Measurements from ENCODE around the gene YKT6.

YKT6 gene

GRCh38 chr7:44218418-44219201 lies 17.8 kb downstream of the YKT6 start:
- H4K20me1 ChIP-seq = peaks cover 0 to 26% (median 7%) of the 10 kb centered on the region in 11 experiments; a peak in 12 of 22 replicates
- peaks cover under 1 to 14% (median 9%) of the 10 kb centered on the region in 11 experiments; a peak in 17 of 22 replicates for H3K36me3 ChIP-seq
- H3K27ac ChIP-seq = no peak overlapping the region
- peaks cover 0 to 10% (median 0%) of the 10 kb centered on the region in 10 experiments; a peak in 6 of 20 replicates for H3K4me1 ChIP-seq
- no peak overlapping the region for H3K4me2 ChIP-seq
- no peak for TF ChIP-seq Cebpa-rat (IDR thresholded peaks at IDR 0.05)
- no peak overlapping the region for H3K4me3 ChIP-seq
- no peak overlapping the region for H3K9ac ChIP-seq
- no peaks in the 10 kb centered on the region for H3K27me3 ChIP-seq
- no peaks in the 10 kb centered on the region for H3K9me3 ChIP-seq (replicated peaks in 1 of 11)

- Histone ChIP-seq H3K4me2 (no peak overlapping the region), H3K27me3 (no peaks in the 10 kb centered on the region), H3K4me1 (peaks cover 0 to under 1% (median 0%) of the 10 kb centered on the region in 10 experiments; a peak in 1 of 20 replicates), H3K4me3 (no peak overlapping the region), H3K9me3 (replicated peaks in 1 of 11) (no peaks in the 10 kb centered on the region), H3K36me3 (peaks cover 0 to 5% (median 3%) of the 10 kb centered on the region in 11 experiments; a peak in 9 of 22 replicates), H3K9ac (no peak overlapping the region), H4K20me1 (peaks cover 0 to 17% (median 0%) of the 10 kb centered on the region in 11 experiments; a peak in 6 of 22 replicates), H3K27ac (no peak overlapping the region)
- no peak for TF ChIP-seq Cebpa-rat (IDR thresholded peaks at IDR 0.05)
Observed at GRCh38 chr7:44219371-44220045, 18.7 kb downstream of the YKT6 start.

- TF ChIP-seq Cebpa-rat (IDR thresholded peaks at IDR 0.05) = no peak
- H3K4me1 ChIP-seq = no peaks in the 10 kb centered on the region
- H4K20me1 ChIP-seq = peaks cover 0 to 13% (median 0%) of the 10 kb centered on the region in 11 experiments; a peak in 2 of 22 replicates
- no peak overlapping the region for H3K4me2 ChIP-seq
- H3K36me3 ChIP-seq = 0 out of 22 replicates have a peak, but pooled peaks cover 0 to under 1% (median 0%) of the 10 kb centered on the region in 11 experiments
- H3K9ac ChIP-seq = no peak overlapping the region
- H3K4me3 ChIP-seq = no peak overlapping the region
- no peaks in the 10 kb centered on the region for H3K9me3 ChIP-seq (replicated peaks in 1 of 11)
- H3K27me3 ChIP-seq = no peaks in the 10 kb centered on the region
- no peak overlapping the region for H3K27ac ChIP-seq
Observed at GRCh38 chr7:44220046-44220357, 19.2 kb downstream of the YKT6 start.

GRCh38 chr7:44220358-44221112 lies 19.8 kb downstream of the YKT6 start:
- H3K9me3 ChIP-seq (replicated peaks in 1 of 11) = no peaks in the 10 kb centered on the region
- H3K36me3 ChIP-seq = no peaks in the 10 kb centered on the region
- no peaks in the 10 kb centered on the region for H3K27me3 ChIP-seq
- no peak overlapping the region for H3K4me3 ChIP-seq
- peaks cover 0 to 12% (median 0%) of the 10 kb centered on the region in 11 experiments; a peak in 2 of 22 replicates for H4K20me1 ChIP-seq
- H3K27ac ChIP-seq = no peak overlapping the region
- H3K9ac ChIP-seq = no peak overlapping the region
- TF ChIP-seq Cebpa-rat (IDR thresholded peaks at IDR 0.05) = no peak
- H3K4me1 ChIP-seq = no peaks in the 10 kb centered on the region
- H3K4me2 ChIP-seq = no peak overlapping the region

- Histone ChIP-seq H3K27ac (no peak overlapping the region), H4K20me1 (peaks cover 0 to 4% (median 0%) of the 10 kb centered on the region in 11 experiments; a peak in 2 of 22 replicates), H3K4me3 (no peak overlapping the region), H3K27me3 (no peaks in the 10 kb centered on the region), H3K36me3 (no peaks in the 10 kb centered on the region), H3K4me1 (no peaks in the 10 kb centered on the region), H3K9ac (no peak overlapping the region), H3K4me2 (no peak overlapping the region), H3K9me3 (replicated peaks in 1 of 11) (no peaks in the 10 kb centered on the region)
- TF ChIP-seq Cebpa-rat (IDR thresholded peaks at IDR 0.05) = no peak
Observed at GRCh38 chr7:44221231-44221791, 20.5 kb downstream of the YKT6 start.

- H3K36me3 ChIP-seq = no peaks in the 10 kb centered on the region
- H3K9ac ChIP-seq = no peak overlapping the region
- H3K4me1 ChIP-seq = no peaks in the 10 kb centered on the region
- H3K27ac ChIP-seq = no peak overlapping the region
- H3K4me2 ChIP-seq = no peak overlapping the region
- H3K27me3 ChIP-seq = no peaks in the 10 kb centered on the region
- no peak for TF ChIP-seq Cebpa-rat (IDR thresholded peaks at IDR 0.05)
- no peaks in the 10 kb centered on the region for H4K20me1 ChIP-seq
- H3K9me3 ChIP-seq (replicated peaks in 1 of 11) = no peaks in the 10 kb centered on the region
- no peak overlapping the region for H3K4me3 ChIP-seq
Observed at GRCh38 chr7:44222074-44222473, 21.3 kb downstream of the YKT6 start.

- Histone ChIP-seq H3K27ac (no peak overlapping the region), H3K27me3 (no peaks in the 10 kb centered on the region), H3K4me2 (no peak overlapping the region), H3K9ac (no peak overlapping the region), H3K36me3 (no peaks in the 10 kb centered on the region), H4K20me1 (no peaks in the 10 kb centered on the region), H3K9me3 (replicated peaks in 1 of 11) (no peaks in the 10 kb centered on the region), H3K4me1 (no peaks in the 10 kb centered on the region), H3K4me3 (no peak overlapping the region)
- TF ChIP-seq Cebpa-rat (IDR thresholded peaks at IDR 0.05) = no peak
Observed at GRCh38 chr7:44222776-44223261, 22.0 kb downstream of the YKT6 start.

GRCh38 chr7:44223362-44224079 lies 22.7 kb downstream of the YKT6 start:
- Histone ChIP-seq H3K27me3 (no peaks in the 10 kb centered on the region), H3K4me3 (no peak overlapping the region), H3K9ac (no peak overlapping the region), H3K4me1 (no peaks in the 10 kb centered on the region), H3K36me3 (no peaks in the 10 kb centered on the region), H4K20me1 (no peaks in the 10 kb centered on the region), H3K9me3 (replicated peaks in 1 of 11) (no peaks in the 10 kb centered on the region), H3K27ac (no peak overlapping the region), H3K4me2 (no peak overlapping the region)
- TF ChIP-seq Cebpa-rat (IDR thresholded peaks at IDR 0.05) = no peak

All from BLaER1 treated with 17β-estradiol and CSF1 and Interleukin-3, amounts not matched to agents 10 nM and 100 nM (cell line).